D721Med (cell line): ENCODE results near the gene SRP9.
"Not testable (repeated sequence)": the region's sequence is repeated elsewhere in the genome, so short reads cannot be mapped to it uniquely, and the experiment has no call there.

Experiments used
- DNase-seq: peaks from one replicate; pipeline ENCODE4 v3.0.0; 2011; ENCODE audit warnings: low spot score; ENCODE audit not compliant: insufficient read length
- FAIRE-seq: peaks from 2 replicates; lab custom pipeline; 2011; peaks lifted over from hg19 to GRCh38; lab: Jason Lieb, UNC
- CTCF ChIP-seq: IDR thresholded peaks from 2 replicates; pipeline ENCODE4 v1.5.1; 2012; ENCODE audit warnings: mild to moderate bottlenecking, control low read depth; ENCODE audit not compliant: insufficient read depth; ENCODE audit errors: missing control alignments

The SRP9 gene

GRCh38 chr1:225825078-225825477 lies 47.5 kb downstream of the SRP9 start:
- FAIRE-seq (no peak), DNase-seq (no peak)

GRCh38 chr1:225825607-225826007 lies 48.0 kb downstream of the SRP9 start:
- no peak for FAIRE-seq

More at GRCh38 chr1:225825078-225825477, 47.5 kb downstream of the SRP9 start:
- no peak for TF ChIP-seq CTCF

GRCh38 chr1:225827076-225827475 lies 49.5 kb downstream of the SRP9 start:
- FAIRE-seq (no peak), DNase-seq (no peak)
- TF ChIP-seq CTCF = no peak

More at GRCh38 chr1:225825607-225826007, 48.0 kb downstream of the SRP9 start:
- no peak for DNase-seq
- TF ChIP-seq CTCF = no peak

- no peak for DNase-seq
- no peak for FAIRE-seq
- no peak for TF ChIP-seq CTCF
Measured at GRCh38 chr1:225828706-225829345, 51.2 kb downstream of the SRP9 start.

- FAIRE-seq (no peak), DNase-seq (no peak)
- no peak for TF ChIP-seq CTCF
Measured at GRCh38 chr1:225830841-225831240, 53.2 kb downstream of the SRP9 start.

- DNase-seq = no peak
- TF ChIP-seq CTCF = no peak
- no peak for FAIRE-seq
Measured at GRCh38 chr1:225834417-225835329, 57.0 kb downstream of the SRP9 start.

- DNase-seq (no peak), FAIRE-seq (no peak)
- TF ChIP-seq CTCF = no peak
Measured at GRCh38 chr1:225835856-225836255, 58.2 kb downstream of the SRP9 start.

- DNase-seq, FAIRE-seq: not testable (repeated sequence)
Measured at GRCh38 chr1:225836296-225836695, 58.7 kb downstream of the SRP9 start.
